ENCODE results near the gene DOCK4.

Gene DOCK4

DNA sequence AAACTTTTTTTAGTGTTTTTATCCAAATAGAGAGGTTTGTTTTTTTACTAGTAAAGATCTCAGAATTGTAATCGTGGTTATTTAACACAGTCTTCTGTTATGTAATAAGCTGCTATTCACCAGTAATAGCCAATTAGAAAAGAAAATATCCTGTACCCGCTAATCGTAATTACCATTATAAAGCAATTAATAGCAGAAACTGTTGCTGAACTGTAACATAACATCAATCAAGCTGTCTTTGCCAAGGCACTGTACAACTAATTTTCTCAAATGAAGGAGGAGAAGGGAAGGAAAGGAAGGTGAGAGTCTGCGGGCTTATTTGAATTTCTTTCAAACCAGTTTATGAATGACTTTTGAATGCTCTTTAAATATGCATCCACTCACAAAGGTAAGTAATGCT lies 9.6 kb upstream of the DOCK4 start:
- no peak for DNase-seq (ENCODE audit: low read depth in 1 of 2, low spot score in 1 of 2)

DNA sequence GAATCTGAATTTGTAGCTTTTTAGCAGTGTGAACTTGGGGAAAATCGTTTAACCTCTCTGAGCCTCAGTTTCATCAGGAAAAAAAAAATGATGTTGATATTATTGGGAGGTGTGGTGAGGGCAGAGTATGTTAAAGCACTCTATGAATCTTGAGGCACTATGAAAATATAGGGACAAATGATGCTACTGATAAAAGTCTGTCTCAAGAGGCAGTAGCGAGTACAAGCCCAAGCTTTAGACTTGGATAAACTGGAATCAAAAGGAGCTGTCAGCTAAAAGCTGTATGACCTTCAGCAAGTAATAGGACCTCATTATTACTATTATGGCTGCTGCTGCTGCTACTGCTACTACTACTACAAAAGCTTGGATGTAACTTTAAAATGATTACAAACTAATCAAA lies 8.7 kb upstream of the DOCK4 start:
- DNase-seq (ENCODE audit: low read depth in 1 of 2, low spot score in 1 of 2): no peak

DNA sequence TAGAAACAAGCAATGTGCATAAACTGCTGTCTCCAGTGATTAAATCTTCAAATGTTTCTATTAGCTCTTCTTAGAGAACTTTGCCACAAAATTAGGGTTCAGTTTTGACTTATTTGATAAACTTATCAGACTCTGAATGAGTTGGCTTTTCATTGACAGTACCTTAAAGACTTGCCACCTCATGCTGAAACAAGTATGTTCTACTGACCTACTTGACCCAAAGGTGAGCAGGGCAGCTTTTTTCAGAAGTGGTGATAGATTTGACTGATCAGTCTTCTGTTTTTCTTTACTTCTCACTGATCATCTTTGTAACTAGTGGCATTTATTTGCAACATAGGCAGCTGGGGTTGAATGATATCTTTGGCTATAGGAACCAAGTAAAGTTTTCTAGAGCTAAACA lies 8.1 kb upstream of the DOCK4 start:
- no peak for DNase-seq (ENCODE audit: low read depth in 1 of 2, low spot score in 1 of 2)

DNA sequence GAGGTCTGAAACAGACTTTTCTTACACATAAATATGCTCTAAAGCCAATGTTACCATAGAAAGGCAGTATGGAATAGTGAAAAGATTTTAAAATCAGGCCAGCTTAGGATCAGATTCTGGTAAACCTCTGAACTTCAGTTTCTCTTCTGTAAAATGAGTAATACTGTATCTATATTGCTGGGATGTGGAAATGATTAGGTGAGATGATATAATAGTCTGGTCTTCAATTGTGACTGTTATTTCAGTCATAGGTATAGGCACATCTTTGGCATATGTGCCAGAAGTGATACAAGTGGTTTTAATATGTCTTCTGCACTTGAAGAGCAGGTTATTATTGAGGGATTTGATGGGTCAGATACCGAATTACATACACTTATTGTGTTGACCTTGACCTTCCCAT lies 7.5 kb upstream of the DOCK4 start:
- DNase-seq (ENCODE audit: low read depth in 1 of 2, low spot score in 1 of 2): no peak

DNA sequence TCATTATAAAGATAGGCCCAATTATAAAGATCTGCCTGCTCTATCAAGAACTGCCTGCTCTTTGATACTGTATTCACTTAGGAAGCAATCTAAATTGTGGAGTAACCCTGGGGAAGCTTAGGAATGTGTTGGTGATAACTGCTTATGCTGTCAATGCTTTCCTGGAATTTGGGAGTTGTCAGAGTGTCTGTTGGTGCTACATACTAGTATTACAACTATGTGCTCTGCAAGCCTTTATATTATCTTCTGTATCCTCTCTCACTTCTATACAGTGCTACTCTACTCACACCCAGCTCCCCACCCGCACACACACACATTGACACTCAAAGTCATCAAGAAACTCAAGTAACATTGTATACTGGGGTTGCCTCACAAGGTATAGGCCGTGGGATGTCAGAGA lies 6.4 kb upstream of the DOCK4 start:
- no peak for DNase-seq (ENCODE audit: low read depth in 1 of 2, low spot score in 1 of 2)

DNA sequence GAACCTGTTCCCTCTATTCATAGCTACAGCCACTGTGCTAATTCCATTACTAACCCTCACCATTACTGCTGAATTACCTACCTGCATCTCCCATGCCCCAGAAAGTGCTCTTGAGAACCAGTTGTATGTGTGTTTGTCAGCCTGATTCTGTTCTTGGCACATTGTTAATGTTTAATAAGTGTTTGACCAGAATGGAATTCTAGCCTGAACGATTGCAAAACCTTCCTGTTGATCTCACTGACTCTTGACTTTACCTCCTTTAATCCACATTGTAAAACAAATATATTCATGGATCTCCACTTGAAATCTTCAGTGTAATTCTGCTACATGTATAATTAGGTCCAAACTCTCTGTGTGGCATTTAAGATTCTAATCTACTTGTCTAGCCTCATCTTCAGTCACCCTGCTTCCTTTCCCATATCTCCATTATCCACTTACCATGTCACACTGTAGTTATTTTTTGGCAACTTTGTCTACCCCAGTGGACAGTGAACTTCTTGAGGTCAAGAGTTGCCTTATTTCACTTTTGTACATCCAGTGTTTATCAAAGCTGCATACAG lies 5.2 kb upstream of the DOCK4 start:
- DNase-seq (ENCODE audit: low read depth in 1 of 2, low spot score in 1 of 2): no peak

DNA sequence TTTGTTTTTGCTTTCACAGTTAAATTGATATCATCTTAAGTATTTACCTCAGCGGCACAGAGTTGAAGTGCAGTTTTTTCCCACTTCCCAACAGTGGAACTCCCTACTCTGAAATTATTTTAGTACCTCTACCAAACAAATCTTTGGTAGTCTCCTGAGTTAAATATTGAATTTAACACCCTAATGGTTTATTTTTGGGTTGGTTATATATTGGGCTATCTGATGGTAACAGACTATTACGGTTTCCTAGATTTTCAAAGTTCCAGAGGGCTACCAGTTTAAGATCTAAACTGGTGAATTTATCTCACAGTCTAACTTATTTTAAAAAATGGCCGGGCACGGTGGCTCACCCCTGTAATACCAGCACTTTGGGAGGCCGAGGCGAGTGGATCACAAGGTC lies 1.6 kb upstream of the DOCK4 start:
- no peak for DNase-seq (ENCODE audit: low read depth in 1 of 2, low spot score in 1 of 2)

DNA sequence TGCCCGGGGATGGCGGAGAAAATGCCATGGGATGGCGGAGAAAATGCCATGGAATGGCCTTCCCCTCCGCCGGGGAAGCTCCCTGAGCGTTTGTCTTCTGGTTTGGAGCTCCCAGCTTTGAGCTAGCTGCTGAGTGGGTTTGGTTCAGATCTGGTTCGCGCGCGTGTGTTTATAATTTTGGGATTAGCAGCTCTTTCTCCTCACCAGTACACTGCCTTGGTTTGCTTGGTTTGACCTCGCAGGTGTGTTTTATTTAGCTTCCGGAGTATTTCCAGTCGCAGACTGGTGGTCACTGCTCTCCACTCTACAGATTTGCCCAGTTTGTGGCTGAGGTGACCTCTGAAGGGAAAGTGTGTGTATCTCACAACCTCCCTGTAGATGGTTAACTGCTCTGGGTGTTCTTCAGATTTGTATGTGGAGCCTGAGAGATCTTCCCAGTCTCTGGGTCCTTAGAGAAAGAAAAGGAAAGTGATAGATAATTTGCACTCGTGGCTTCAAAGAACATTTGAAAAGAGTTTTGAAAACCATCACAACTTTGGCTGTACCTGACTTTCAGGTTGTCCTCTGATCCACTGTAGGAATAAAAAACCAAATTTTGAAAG lies 893 bp upstream of the DOCK4 start:
- no peak for DNase-seq (ENCODE audit: low read depth in 1 of 2, low spot score in 1 of 2)

DNA sequence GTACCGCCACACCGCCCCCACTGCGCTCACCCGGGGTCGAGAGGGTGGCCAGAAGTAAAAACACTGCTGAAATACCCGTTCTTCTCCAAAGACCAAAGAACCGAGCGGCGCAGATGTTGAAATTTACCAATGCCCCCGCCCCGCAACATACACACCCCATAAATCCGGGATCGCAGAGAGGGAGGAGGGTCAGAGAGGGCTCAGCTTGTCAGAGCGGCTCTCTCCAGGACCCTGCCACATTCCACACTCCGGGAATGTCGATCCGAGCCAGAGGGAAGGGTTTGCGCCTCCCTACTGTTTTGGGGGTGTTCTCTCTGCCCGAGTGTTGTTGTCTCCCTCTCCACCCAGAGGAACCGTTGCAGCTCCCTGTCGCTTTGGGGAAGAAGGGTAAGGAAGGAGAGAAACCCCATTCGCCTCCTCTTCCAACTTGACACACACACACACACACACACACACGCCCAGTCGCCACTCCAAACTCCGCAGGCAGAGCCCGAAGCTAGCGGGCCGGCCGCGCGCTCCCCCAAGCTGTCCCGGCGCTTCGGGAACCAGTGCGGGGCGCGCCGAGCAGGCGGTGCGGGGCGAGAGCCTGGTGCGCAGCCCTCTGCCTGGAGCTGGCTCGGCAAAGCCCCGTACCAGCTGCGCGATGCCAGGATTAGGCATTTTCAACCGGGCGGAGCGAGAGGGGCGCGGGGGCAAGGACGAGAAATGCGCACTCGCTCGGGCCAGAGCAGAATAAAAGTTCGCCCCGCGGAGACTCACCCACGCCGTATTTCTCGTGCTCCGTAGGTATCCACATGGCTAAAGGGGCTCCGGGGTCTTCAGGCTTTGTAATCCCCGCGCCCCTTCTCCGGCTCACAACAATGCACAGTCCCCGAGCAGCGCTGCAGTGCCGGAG lies 609 bp downstream of the DOCK4 start:
- peak in 1 of 2 donors; percentile 21 for DNase-seq (ENCODE audit: low read depth in 1 of 2, low spot score in 1 of 2)

DNA sequence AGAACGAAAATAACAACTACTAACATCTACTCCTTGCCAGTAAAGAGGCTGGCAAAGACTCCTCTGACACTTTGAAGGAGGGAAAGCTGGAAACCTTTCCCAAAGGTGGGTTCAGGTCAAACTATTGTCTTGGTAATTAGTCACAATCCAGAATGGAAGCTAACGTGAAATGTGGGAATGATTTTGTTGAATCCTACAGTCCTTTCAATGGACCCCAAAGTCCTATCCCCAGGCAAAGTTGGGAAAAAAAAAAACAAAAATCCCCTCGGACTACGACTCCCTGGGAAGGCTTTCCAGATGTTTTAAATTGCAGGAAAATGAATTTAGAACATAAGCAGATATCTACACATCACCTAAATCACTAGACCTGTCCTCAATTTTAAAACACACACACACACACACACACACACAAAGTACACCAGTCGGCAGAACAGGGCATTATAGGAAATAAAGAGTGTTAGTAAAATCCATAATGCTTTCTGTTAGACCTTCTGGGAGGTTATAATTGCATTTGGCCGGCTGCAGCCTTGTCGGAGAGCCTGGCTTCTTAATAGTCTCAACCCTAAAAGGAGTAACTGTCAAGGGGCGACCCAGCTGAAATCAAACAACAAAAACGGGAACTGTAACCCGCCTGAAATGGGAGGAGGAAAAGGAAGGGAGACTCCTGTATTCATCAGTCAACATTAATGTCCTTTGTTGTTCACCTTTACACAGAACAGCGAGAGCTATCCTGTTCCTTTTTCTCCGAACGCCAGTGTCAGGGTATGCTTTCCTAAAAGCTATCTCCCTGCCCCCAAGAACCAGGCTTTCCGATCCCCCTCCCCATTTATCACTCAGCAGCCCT lies 1.5 kb downstream of the DOCK4 start:
- no peak for DNase-seq (ENCODE audit: low read depth in 1 of 2, low spot score in 1 of 2)

DNA sequence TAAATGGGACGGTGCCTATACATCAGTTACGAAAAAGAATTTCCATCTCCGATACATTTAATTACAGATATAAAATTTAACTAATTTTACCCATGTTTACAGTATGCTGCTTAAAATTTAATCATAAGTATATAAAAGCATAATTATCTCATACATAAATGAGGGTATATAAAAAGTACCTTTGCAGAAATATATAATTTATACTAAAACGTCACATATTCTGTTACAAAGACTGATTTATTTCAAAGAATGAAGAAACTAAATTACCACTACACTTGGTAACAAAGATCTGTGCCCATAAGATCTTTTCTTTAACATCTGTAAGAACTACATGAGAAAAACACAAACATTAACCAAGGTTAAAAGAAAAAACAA lies 2.8 kb downstream of the DOCK4 start:
- no peak for DNase-seq (ENCODE audit: low read depth in 1 of 2, low spot score in 1 of 2)

DNA sequence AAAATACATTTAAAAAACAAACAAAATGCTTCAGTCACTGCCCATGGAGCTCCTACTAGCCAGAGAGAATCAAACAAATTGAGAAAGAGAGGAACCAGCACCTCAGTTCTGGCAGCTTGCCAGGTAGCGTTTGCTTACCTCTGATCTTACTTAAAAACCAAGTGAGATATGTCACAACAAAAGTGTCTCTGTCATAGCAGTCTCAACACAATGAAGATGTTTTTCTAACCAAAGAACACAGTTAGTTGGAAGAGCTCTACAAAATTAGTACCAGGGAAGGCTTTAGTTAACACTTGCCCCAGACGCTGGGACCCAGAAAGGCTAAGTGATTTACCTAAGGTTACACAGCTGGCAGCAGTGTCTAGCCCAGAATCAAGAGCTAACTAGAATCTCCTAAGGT lies 3.4 kb downstream of the DOCK4 start:
- no peak for DNase-seq (ENCODE audit: low read depth in 1 of 2, low spot score in 1 of 2)

DNA sequence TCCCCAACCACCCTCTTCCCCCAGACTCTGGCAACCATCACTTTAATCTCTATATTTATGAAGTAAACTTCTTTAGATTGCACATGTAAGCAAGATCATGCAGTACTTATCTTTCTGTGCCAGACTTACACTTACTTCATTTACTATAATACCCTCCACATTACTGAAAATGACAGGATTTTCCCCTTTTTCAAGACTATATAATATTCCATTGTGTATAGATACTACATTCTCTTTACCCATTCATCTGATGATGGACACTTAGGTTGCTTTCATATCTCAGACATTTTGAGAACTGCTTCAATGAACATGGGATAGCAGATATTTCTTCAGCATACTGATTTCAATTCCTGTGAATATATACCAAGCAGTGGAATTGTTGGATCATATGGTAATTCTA lies 4.4 kb downstream of the DOCK4 start:
- no peak for DNase-seq (ENCODE audit: low read depth in 1 of 2, low spot score in 1 of 2)

DNA sequence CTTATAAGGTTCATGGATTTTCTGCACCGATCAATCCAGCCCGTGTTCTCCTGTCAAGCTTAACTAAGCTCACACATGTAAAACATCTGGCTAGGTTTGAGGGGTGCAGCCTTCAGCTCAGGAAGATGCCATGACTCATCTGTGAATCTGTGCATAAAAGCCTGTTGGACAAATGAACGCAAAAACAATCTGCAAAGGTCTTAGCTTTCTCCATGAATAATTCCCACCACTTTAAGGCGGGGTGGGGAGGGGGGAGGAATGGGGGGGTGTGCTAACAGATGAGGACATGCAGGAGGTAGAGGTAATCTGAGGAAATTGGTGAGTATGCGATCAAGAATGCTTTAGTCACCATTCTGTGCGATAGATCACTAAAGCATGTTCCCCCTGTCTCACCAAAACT lies 4.8 kb downstream of the DOCK4 start:
- DNase-seq (ENCODE audit: low read depth in 1 of 2, low spot score in 1 of 2): no peak

DNA sequence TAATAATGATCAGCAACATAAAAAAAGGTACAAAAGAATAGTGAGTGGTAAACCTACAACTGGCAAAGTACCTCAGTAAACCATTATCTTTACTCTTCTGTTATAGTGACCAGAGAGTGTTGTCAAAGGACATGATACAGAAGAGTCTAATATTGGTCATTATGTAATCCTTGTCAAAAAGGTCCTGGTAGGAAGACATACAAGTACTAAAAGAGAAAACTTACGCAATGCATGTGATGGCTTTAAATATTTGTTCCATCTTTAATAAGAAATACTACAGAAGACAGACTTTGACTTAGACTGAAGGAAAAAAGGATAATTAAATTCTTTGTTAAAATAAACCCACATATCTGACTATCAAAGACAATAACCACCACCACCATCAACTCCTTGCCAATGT lies 6.5 kb downstream of the DOCK4 start:
- DNase-seq (ENCODE audit: low read depth in 1 of 2, low spot score in 1 of 2): no peak

DNA sequence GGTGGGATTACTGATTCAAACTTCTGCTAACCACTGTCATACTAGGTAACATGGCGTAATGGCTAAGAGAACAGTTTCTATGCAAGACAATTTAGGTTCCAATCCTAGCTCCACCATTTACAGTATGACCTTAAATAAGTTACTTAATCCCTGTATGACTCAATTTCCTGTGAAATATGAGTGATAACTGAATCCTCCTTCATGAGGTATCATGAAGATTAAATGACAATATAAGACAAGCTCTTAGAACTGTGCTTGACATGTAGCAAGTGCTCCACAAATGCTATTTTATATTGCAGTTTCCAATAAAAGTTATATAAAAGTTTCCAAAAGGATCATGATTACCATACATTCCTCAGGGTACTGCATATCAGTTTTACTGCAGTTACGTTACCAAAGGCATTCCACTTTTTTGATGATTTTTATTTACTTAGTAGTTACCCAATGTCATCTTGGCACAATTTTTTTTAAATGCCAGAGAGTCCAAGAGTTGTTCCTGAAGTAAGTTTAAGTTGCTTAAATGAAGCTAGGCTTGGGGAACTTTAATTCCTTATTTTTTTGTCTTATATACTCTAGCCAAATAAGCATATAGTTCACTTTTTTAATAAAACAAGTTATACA lies 7.1 kb downstream of the DOCK4 start:
- DNase-seq (ENCODE audit: low read depth in 1 of 2, low spot score in 1 of 2): no peak

DNA sequence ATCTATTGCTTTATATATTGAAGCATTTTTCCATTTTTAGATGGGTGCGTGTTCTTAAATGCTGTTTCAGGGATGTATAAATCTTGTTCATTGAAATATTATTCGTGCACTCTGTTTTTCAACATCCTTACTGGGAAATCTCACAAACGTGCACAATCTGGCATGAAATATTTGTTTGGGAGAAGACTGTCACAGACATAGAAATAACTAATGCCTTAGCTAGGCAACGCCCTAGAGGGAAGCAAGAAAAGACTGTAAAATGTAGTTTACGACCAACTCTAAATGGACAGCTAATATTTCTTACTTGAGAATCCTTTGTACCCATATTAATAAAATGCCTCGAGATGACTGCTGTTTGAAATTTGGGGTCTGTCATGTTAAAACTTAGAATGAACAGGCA lies 8.9 kb downstream of the DOCK4 start:
- DNase-seq (ENCODE audit: low read depth in 1 of 2, low spot score in 1 of 2): no peak

DNA sequence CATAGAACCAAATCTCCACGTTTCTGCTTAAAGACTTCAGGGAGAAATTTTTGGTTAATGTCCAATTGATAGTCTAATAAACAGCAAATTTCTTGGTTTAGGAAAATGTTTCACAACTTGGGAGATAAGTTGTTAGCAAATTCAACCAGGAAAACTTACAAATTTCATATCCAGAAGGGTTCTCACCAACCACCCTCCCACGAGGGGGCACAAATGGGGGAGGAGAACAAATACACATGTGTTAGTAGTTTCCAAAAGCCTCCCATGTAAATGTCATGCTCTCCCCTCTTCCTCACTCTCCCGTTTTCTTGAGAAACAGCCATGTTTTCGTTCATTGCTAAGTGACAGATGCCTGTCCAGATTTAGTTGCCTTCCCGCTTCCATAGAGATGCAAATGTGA lies 10.5 kb downstream of the DOCK4 start:
- no peak for DNase-seq (ENCODE audit: low read depth in 1 of 2, low spot score in 1 of 2)

DNA sequence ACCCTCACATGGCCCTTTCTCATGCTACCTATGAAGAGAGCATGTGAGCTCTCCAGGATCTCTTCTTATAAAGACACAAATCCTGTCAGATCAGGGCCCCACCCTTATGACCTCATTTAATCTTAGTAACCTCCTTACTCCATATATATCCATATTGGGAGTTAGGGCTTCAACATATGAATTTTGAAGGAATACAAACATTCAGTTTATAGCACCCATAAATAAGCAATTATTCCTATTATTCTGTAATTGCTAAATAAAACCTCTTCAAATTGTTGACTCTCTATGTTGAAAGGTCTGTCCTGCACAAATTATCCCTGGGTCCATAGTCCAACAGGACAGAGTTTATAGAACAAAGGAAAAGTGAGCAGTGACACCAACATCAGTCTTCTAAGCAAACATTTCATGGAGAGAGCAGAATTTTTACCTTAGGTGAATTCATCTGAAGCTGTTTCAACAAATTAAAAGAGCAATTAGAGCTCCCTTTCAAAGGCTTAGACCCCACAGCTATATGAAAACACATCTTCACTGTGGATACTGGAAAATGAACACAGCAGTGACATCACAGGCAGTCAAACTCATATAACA lies 12.2 kb downstream of the DOCK4 start:
- no peak for DNase-seq (ENCODE audit: low read depth in 1 of 2, low spot score in 1 of 2)

DNA sequence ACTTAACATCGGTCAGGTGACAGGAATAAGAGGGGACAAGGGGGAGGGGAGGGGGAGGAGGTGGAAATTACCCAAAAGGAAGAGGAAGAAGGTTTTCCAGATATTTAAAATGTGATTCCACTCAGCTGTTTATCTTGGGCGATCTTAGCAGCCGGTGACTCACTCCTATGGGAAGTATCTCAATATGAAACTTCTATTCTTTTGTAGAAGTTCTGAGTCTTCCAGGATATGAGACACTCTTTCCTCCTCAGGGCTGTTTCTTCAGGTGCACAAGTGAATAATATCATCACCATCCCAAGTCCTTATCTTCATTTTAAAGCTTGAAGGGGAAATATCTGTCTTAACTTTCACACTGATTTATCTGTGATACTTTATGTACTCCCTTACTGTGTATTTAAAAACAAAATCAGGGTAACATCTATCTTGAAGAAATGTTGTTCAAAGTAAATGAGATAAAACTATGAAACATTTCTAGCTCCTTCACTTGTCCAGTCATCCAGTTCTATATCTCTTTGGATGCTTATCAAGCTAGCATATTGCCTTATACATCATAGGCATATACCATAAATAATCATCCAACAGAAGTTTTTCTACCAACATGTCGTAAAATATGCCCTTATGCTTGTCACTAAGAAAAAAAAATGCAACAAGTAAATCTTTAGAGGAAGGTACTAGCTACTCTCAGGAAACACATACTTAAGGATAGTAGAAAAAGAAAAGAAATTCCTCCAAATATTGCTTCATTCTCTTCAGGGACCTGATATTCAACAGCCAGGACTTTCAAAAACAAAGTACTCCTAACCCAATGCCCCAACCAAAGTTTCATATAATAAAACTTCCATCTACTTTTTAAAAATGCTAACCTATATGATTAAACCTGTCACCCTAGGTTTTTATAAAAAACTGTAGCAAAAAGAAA lies 13.7 kb downstream of the DOCK4 start:
- DNase-seq (ENCODE audit: low read depth in 1 of 2, low spot score in 1 of 2): no peak
